ENCODE results near the gene OFD1.

GRCh38 chrX:13797512-13797911 lies 63.0 kb downstream of the OFD1 start:
- TF ChIP-seq, protein P1, sequence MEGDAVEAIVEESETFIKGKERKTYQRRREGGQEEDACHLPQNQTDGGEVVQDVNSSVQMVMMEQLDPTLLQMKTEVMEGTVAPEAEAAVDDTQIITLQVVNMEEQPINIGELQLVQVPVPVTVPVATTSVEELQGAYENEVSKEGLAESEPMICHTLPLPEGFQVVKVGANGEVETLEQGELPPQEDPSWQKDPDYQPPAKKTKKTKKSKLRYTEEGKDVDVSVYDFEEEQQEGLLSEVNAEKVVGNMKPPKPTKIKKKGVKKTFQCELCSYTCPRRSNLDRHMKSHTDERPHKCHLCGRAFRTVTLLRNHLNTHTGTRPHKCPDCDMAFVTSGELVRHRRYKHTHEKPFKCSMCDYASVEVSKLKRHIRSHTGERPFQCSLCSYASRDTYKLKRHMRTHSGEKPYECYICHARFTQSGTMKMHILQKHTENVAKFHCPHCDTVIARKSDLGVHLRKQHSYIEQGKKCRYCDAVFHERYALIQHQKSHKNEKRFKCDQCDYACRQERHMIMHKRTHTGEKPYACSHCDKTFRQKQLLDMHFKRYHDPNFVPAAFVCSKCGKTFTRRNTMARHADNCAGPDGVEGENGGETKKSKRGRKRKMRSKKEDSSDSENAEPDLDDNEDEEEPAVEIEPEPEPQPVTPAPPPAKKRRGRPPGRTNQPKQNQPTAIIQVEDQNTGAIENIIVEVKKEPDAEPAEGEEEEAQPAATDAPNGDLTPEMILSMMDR (IDR thresholded peaks at IDR 0.05): no peak
- no peak for TF ChIP-seq POLR2A (IDR thresholded peaks at IDR 0.05)

Data from esophagus squamous epithelium (tissue), 4 donors.